GM19351 (cell line): ENCODE results near the gene BCAR3.

ENCODE experiments used
- ATAC-seq: cut with Tn5 transposase; IDR thresholded peaks from one replicate; pipeline ENCODE4 v1.9.1; 2021; ENCODE audit warnings: mild to moderate bottlenecking, moderate library complexity; ENCODE audit not compliant: unreplicated experiment

The BCAR3 gene

DNA sequence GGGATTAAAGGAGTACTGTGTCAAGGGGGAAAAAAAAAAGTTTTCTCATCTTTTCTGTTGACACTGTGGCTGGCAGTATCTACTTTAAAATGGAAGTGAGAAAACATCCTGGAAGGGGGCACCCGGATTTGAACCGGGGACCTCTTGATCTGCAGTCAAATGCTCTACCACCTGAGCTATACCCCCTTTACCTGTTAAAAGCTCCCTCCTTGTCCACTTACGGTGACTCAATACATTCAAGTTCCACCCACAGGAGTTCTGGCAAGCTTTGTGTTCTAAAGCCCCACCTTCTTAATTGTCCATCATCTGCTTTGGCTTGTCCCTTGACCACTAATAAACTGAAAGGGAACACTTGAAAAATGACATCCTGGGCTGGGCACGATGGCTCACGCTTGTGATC is 165.5 kb downstream of the BCAR3 start:
- ATAC-seq = no peak
